Measurements from ENCODE around the gene PRDM1. TPM values are rescaled to one million over a fixed set of nuclear protein-coding genes. Genes with fewer than 3 reads are reported as not detected.

The PRDM1 gene
- total RNA-seq, 2 donors from 2014 or later, result 1.1 to 2.3 TPM

DNA sequence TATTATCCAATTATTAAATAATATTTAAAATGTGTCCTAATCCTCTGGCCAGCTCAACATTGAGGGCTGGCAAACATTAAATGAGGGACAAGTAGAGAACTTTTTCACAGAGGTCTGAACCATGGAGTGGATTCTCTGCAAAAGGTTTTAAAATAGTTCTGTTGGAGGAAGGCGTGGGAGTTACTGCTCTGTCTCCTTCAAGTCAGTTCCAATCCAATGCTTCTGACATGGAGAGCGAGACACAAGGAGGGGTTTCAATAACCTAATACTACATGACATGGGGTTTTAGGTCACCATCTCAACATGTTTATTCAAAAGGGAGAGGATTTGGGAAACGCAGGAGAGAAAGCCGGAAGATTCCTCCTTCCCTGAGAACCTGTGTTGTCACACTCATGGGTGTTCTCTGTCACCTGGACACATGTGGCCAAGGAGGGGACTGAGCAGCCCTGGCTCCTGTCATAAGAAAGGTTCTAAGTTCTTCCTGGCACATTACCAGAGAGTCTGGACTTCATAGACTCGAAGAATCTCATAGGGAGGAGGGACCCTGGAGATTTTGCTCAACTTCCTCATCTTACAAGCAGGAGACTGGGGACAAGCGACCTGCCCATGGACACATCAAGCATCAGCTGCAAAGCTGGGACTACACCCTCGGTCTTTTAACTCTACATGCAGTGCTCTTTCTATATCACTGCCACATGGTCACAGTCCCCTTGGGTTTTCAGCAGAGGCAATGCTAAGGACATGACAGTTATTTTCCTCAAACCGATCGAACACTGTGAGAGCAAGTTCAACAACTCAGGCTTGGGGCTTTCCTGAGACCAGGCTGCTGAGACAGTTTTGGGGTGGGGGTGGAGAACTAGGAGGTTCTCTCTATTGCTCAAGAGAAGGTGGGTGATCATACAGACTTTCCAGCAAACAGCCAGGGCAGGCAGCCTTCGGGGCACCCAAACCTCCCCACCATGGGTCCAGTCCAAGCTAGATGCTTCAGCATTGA is 38.6 kb downstream of the PRDM1 start:
- ATAC-seq, result no peak
- intact Hi-C loops (cut with DNase I), result no loop called here

DNA sequence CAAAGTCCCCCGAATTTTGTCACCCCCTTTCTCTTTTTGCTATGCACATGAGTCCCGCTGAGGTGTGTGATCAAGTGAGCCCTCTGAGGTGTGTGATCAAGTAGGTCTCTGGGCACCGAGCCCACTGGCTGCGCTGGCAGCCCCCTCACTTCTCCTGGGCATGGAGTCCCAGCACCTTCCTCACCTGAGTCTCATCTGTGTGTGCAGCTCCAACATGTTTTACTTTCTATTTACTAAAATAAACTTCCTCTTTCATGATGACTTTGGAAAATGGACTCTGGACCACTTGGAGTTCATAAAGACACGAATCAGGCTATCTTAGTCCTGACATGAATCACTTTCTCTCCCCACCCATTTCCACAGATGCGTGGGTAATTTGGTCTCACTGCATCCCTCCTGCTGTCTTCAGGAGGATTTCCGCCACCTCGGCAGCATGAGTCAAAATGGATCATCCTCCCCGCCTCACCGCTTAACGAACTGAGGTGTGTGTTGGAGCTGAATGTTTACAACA is 39.8 kb downstream of the PRDM1 start:
- ATAC-seq, result no peak
- intact Hi-C loops (cut with DNase I), result no loop called here

More for the DNA sequence above, 38.6 kb downstream of the PRDM1 start:
- DNase-seq, result no peak

DNA sequence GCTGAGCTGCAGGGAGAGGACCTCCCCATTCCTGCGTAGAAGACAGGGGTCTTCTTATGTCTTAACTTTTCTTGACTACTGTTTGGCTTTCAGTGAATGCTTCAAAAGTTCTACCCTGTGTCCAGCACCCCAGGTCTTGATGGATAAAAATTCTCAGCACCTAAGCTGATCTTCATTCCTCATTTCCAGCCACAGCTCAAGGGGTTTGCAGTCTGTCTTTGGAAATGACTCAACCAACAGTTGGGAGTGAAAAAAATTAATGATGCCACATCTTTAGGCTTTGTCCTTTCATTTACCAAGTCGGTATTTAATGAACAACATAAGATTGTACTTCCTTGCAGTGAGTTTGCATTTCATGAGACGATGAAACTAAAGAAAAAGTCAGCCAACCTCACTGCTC is 40.3 kb downstream of the PRDM1 start:
- DNase-seq (no peak), ATAC-seq (no peak)
- intact Hi-C loops (cut with DNase I), result no loop called here

More for the DNA sequence above, 39.8 kb downstream of the PRDM1 start:
- DNase-seq, result no peak

DNA sequence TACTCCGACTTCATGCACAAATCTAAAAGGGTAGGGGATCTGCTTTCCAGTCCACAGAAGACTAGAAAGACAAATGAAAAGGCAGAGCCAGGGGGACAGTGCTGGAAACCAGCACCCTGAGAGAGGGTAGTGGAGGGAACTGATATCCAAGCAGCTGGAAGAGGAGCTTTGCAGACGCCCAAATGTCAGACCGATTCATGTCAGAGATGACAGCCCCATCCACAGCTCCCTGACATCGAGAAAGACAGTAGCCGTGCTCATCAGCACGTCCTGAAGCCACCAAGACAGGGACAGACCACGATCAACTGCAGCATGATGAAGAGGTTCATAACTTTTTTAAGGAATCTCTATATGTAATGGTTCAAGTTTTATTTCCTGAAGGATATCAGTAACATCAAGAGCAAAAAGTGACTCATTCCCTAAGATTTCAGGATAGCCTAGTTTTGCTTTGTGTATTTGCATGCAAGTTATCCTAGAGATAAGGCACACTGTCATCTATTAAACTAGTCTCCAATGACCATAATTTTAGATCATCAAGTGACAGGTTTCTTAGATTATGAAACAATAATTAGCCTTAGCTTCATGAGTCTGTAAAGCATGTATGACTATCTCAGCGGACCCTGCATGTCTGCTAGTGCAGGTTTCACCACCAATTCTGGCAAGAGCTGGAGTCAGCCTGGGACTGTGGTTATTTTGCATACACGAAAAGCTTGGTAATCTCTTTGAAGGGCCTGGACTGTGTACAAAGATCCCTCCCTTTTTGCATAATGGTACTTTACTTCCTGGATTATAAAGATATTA is 43.0 kb downstream of the PRDM1 start:
- intact Hi-C loops (cut with DNase I), result no loop called here
- no peak for ATAC-seq
- DNase-seq, result no peak

DNA sequence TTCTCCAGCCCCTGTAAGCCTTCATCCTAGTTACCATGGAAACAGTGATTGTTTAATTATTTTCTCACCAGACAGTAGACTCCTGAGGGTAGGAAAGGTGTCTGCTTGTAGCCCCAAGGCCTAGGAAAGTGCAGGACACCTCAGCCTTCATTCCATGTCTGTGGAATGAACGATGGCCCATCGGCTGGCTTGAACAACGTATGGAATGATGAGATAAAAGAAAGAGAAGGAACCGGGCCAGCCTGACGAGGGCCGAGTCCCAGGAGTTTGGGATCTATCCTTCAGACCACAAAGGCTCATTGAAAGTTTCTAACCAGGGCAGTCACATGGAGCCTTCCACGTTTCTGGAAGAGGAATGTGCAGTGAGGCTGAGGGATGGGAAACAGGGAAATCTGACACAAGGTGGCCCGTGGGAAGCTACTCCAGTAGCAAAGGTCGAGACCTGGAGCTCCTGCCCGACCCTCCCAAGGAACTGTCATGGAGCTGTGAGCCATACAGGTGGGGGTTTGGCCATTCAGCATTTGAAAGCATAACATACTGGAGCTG is 46.1 kb downstream of the PRDM1 start:
- DNase-seq (no peak), ATAC-seq (no peak)
- intact Hi-C loops (cut with DNase I), result no loop called here

DNA sequence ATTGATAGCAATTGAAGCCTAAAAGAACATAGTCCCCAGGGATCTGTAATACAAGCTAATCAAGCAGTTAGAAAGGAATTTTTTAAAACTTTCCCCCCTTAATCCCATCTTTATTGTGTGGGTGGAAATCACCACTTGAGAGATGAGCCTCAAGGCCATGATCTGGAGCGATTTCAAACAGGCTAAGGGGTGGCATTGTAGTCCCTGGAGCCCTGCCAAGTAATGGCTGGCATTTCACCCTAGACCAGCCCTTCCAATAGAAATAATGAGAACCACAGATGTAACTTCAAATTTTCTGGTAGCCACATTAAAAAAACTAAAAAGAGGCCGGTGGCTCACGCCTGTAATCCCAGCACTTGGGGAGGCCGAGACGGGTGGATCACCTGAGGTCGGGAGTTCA is 46.9 kb downstream of the PRDM1 start:
- no peak for DNase-seq
- no peak for ATAC-seq
- intact Hi-C loops (cut with DNase I), result no loop called here

DNA sequence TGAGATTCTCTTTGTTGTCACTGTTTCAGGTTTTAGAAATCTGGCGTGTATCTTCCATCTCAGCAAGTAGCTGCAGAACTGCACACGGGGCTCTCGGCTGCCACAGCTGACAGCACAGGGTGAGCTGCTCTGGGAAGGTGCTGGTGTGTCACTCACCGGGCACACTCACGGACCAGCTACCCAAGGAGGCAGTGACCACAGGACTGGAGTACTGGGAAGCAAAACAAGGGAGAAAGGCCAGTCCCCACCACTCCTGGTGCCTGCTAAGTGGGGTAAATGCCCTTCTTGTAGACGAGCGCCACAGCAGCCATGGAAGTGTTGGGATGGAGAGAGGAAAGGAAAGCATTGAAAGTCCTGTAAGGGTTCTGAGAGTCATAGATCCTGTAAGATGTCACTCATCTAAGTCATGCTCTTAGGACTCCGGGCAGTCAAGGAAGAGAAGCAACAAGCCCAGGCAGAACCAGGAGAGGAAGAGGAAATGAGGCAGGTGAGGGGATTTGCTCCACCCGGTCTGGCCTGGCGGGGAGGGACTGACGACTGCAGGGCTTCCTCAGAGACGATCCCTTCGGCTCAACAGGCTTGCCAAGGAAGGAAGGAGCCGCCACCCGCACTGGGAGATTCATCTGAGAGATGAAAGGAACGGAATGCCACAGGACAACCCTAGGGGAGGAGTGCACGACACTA is 48.1 kb downstream of the PRDM1 start:
- intact Hi-C loops (cut with DNase I), result no loop called here
- DNase-seq (no peak), ATAC-seq (no peak)

DNA sequence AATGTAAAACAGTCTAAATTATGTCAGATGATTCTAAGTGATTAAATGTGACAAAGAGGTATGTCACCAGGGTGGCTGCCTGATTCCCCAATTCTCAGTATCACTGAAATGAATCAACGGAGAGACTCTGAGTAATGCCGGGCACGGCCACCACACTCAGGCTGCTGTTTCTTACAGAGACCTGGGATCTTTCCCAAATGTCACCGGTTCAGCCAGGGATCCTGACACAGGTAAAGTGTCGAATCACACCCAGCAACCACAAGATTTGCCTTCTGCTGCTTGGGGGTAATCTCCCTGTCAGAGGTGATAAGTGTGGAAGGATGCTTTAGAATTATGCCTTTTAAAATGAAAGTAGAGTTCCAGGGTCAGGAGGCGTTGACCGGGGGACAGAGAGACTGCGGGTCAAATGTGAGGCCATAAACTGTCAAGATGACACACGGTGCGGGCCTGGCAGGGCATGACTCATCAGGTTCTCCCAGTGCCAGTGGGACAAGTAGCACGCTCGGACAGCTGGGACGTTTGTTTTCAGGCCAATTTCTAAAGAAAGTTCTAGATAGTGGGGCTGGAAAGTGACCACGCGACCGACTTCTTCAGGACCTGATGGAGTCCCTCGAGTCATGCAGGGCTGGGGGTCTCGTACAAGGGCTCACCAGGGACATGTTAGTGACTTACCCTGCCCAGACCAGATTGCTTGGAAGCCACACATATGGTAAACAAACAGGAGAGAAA is 48.9 kb downstream of the PRDM1 start:
- DNase-seq (no peak), ATAC-seq (no peak)
- intact Hi-C loops (cut with DNase I), result no loop called here

DNA sequence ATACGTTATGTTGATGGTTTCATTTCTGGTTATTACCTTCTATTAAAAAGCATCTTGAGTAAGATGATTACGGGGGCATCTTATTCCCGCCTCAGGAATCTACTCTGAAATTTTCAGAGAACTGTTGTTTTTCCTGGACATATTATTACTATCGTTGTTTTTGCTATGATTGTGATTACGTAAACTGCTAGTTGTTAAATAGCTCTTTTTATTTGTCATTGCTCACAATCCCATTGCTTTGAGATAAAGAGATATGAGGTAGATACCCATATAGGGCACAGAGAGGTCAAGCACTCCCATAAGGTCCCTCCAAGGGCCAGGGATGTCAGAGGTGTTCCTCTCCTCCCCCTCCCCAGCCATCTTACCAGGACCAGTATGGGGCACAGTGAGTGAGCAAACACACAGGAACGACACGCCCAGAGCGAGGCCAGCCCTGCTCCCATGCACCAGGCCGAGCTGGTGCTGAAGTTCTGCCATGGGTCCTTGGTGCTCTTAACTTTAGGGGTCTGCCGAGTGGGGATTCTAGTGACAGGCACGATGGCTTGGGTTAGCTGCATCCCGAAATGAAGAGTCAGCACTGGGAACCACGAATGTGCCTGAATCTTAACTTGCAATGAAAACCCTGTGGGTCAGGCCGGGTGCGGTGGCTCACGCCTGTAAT is 49.9 kb downstream of the PRDM1 start:
- ATAC-seq, result no peak
- no peak for DNase-seq
- intact Hi-C loops (cut with DNase I), result no loop called here

DNA sequence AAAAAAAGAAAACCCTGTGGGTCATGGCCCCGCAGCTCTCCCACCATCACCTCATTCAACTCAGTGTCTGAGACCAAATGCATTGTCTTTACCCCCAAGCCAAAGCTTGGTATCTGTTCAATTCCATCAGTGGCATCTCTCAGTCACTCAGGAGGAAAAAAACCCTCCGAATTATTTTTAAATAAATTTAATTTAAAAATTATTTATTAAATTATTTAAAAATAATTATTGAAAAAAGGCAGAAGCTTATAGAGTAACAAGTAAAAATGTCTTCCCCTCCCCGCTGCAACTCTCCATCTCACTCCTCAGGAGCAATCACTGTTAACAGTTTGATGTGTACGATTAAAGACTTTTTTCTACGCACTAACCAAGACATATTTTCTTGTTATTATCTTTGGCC is 50.7 kb downstream of the PRDM1 start:
- ATAC-seq (no peak), DNase-seq (no peak)
- intact Hi-C loops (cut with DNase I), result no loop called here

DNA sequence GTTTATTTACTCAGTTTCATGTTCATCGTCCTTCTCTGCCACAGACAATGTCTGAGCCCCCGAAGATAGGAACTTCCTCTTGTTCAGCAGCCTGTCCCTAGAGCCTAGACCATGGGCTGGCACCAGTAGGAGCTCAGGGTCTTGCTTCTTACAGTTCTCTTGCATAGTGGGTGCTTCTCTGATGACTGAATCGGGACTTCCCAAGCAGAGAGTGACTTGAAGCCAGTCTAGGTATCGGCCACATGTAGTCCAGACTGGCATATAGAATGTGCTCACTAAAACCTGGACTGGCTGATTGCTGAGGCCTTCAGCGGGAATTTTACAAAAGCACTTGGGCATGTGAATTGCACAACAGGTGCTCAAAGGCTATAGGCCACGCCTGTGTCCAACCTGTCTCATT is 52.0 kb downstream of the PRDM1 start:
- intact Hi-C loops (cut with DNase I), result no loop called here
- DNase-seq, result no peak
- no peak for ATAC-seq

DNA sequence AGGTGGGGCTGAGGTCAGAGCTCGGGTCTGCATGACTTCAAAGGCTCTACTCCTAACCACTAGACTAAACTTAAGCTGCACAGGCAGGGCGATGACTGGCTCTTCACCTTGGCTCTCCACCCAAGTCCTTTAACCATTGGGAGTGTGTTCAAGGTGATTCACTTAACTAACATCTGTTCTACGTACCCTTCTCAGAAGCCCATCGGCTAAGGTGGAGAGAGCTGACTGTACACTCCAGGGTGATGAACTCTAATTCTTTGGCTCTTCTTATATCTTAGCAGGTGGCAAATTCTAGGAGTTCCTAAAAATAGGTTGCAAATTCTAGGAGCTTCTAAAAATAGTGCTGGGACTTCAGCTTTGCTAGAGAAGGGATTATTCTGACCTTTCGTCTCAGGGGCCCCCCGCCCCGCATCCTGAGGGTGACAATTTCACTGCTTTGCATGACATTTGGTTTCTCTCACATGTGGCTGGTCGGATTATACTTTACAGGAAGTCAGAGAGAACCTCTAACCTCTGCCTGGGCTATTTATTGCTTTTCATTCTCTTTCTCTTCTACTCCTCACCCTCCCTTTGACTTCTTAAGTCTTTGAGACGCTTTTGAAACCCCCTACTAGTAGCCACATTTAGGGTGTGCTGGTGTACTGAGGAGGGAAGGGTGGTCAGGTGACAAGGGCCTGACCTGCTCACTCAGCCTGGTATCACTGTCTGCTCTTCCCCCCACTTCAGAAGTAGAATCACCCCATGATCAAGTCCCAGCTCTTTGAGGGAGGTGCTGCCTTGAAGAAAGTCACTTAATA is 55.5 kb downstream of the PRDM1 start:
- no peak for ATAC-seq
- intact Hi-C loops (cut with DNase I), result no loop called here
- no peak for DNase-seq

DNA sequence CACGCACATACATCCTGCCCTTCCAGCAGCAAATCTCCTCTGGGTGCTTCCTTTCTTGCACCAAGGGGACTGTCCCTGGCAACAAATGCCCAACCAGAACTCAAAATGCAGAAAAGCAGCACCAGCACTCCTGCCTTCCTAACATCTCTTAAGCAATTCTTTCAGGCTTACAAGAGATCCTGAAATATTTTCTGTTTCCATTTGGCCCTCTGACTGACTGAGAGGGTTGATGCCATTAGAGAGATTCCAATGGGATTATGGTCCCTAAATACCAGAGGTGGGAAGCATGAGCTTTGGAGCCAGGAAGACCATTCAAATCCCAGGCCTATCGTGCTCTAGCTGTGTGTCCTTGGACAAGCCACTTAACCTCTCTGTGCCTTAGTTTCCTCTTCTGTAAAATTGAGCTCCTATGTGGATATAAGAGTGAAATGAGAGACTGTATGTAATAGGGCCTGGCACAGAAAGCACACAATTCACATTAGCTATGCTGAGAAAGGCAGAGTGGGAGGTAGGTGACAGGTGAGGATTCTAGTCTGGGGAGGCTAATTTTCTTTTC is 56.8 kb downstream of the PRDM1 start:
- ATAC-seq (no peak), DNase-seq (no peak)
- intact Hi-C loops (cut with DNase I), result no loop called here

DNA sequence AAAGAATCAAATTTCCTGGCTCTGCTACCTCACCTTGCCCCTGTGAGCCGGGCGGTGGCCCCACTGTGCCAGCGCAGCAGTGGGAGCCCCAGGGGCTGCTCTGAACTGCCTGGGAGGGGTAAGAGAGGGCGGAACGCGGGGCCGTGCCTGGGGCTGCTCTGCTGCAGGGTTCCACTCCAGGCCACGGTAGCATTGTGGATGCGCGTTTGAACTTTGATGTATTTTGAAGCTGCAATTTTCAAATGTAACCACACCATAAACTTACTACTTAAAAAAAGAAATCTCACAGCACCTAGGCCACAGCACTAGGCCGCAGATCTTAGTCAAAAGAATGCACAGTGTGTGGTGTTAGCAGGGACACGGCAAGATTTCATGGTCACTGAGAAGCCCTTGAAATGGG is 57.5 kb downstream of the PRDM1 start:
- intact Hi-C loops (cut with DNase I), result no loop called here
- DNase-seq (no peak), ATAC-seq (no peak)

DNA sequence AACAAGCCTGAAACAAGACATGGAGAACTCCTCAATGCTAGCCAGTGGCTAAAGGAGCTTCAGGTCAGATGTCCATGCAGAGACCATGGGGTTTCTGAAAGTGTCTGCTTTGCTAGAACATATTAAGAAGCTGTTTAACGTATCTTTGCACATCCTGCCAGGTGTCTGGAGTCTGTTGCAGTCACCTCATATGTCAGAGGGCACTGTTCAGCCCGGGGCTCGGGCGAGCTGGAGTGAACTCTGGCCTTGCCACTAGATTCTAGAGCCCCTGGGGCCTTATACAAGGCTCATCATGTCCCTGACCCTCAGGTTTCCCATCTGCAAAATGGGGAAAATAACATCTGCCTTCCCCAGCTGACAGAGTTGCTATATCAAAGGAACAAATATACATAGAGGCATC is 59.0 kb downstream of the PRDM1 start:
- DNase-seq (no peak), ATAC-seq (no peak)
- intact Hi-C loops (cut with DNase I), result no loop called here

DNA sequence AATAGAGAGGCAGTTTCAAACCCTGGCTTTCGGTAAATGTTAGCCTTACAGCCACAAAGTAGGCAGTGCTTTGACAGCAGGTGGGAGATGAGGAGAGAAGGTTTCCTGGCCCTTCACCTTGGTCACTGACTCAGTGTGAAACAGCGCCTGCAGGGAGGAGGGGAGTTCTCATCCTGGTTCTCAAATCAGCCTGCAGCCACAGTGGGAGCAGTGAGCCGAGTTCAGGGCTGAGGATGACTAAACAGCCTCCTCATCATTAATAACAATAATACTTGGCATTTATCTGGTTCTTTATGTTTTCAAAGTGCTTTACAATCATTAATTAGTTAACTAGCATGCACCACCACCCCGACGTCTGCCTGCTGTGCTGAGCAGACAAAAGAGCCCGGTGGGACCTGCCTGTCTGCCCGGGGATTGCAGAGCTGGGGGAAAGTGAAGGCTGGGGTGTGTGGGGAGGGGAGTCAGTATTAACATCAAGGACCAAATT is 59.6 kb downstream of the PRDM1 start:
- DNase-seq, result no peak

DNA sequence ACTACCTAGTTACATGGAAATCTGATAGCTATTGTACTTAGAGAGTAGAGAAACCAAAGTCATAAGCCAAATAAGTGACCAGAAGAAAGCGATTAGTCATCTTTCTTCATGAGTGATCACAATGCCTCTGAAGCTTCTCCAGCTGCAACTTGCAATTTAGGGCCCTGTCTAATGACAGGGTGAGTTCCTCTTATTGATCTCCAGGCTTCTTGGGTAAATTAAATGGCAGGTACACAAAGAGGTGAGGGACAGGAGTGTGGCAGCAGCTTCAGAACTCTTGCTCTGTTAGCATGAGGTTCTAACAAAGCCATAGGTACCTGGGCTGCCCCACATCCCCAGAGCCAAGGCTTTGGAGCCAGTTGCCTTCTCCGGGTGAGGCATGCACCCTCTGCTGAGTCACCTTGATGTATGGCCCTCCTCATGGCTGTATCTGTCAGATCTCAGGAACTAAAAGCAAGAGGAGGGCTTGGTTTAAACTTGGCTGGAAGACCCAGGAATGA is 60.8 kb downstream of the PRDM1 start:
- intact Hi-C loops (cut with DNase I), result no loop called here
- ATAC-seq (no peak), DNase-seq (no peak)

More for the DNA sequence above, 59.6 kb downstream of the PRDM1 start:
- no peak for ATAC-seq
- intact Hi-C loops (cut with DNase I), result no loop called here

All from left cardiac atrium (tissue), 4 donors.